WTC11 (cell line): ENCODE measurements around the gene LHFPL2. TPM values are rescaled to one million over a fixed set of nuclear protein-coding genes. Genes with fewer than 3 reads are reported as not detected.

Source experiments
- ATAC-seq: fragments of 200-7000 bp; cut with Tn5 transposase; 2 replicates; pipeline ENCODE4 v1.10.0; 2021; ENCODE audit warnings: mild to moderate bottlenecking, moderate library complexity
- CTCF ChIA-PET: fragments of 300-600 bp; sonication (Branson Sonifier 250); formaldehyde crosslinking; loops from one replicate; lab custom pipeline; 2021; ENCODE audit warnings: antibody characterized with exemption; lab: Charles Lee
- POLR2A ChIA-PET: fragments of 350-600 bp; sonication (Branson Sonifier 250); formaldehyde crosslinking; loops from one replicate; lab custom pipeline; 2021; ENCODE audit warnings: antibody characterized with exemption; lab: Charles Lee
- DNase-seq: peaks from one replicate; pipeline ENCODE4 v3.0.0; 2021; ENCODE audit warnings: low spot score
- H3K27ac Mint-ChIP-seq: 2 replicates; pipeline ENCODE4 v1.8.0; 2021; ENCODE audit warnings: mixed read lengths
- H3K27me3 Mint-ChIP-seq: 2 replicates; pipeline ENCODE4 v1.8.0; 2021; ENCODE audit warnings: low read depth, mild to moderate bottlenecking, moderate library complexity, mixed read lengths
- H3K36me3 Mint-ChIP-seq: 2 replicates; pipeline ENCODE4 v1.8.0; 2021; ENCODE audit warnings: mixed read lengths
- H3K4me1 Mint-ChIP-seq: 2 replicates; pipeline ENCODE4 v1.8.0; 2022; ENCODE audit warnings: mixed read lengths
- H3K4me3 Mint-ChIP-seq: 2 replicates; pipeline ENCODE4 v1.8.0; 2021; ENCODE audit warnings: mild to moderate bottlenecking, moderate library complexity, mixed read lengths
- H3K9me3 Mint-ChIP-seq: 2 replicates; pipeline ENCODE4 v1.8.0; 2021; ENCODE audit warnings: mixed read lengths
- CBFB ChIP-seq: sonication (generic); formaldehyde crosslinking; IDR thresholded peaks from 2 replicates; pipeline ENCODE4 v1.8.1; 2022; ENCODE audit warnings: mild to moderate bottlenecking, low read depth, missing genetic modification reagents
- CREM ChIP-seq: sonication (generic); formaldehyde crosslinking; IDR thresholded peaks from 2 replicates; pipeline ENCODE4 v1.8.1; 2022; ENCODE audit warnings: mild to moderate bottlenecking, missing genetic modification reagents, moderate library complexity
- ERG ChIP-seq: fragments of 250-450 bp; sonication (Bioruptor Pico); IDR thresholded peaks from 2 replicates; pipeline ENCODE4 v1.8.0; 2021; ENCODE audit warnings: mild to moderate bottlenecking
- ETV6 ChIP-seq: sonication (generic); formaldehyde crosslinking; IDR thresholded peaks from 2 replicates; pipeline ENCODE4 v1.8.1; 2022; ENCODE audit warnings: mild to moderate bottlenecking, missing genetic modification reagents
- FOXP4 ChIP-seq: sonication (generic); formaldehyde crosslinking; IDR thresholded peaks from 2 replicates; pipeline ENCODE4 v1.8.0; 2022; ENCODE audit warnings: mild to moderate bottlenecking, missing genetic modification reagents
- IRF1 ChIP-seq: sonication (generic); formaldehyde crosslinking; IDR thresholded peaks from 2 replicates; pipeline ENCODE4 v1.8.0; 2023; ENCODE audit warnings: missing genetic modification reagents
- JUN ChIP-seq: sonication (generic); formaldehyde crosslinking; IDR thresholded peaks from 2 replicates; pipeline ENCODE4 v1.8.0; 2023; ENCODE audit warnings: mild to moderate bottlenecking, missing genetic modification reagents
- MXD4 ChIP-seq: fragments of 250-450 bp; sonication (Bioruptor Pico); IDR thresholded peaks from 2 replicates; pipeline ENCODE4 v1.8.0; 2021; ENCODE audit warnings: mild to moderate bottlenecking, moderate library complexity, borderline replicate concordance
- NFATC4 ChIP-seq: fragments of 250-450 bp; sonication (Bioruptor Pico); IDR thresholded peaks from 2 replicates; pipeline ENCODE4 v1.9.0; 2021; ENCODE audit warnings: mild to moderate bottlenecking
- NR1H2 ChIP-seq: sonication (generic); formaldehyde crosslinking; IDR thresholded peaks from 2 replicates; pipeline ENCODE4 v1.9.0; 2021; ENCODE audit warnings: mild to moderate bottlenecking, moderate library complexity, missing genetic modification reagents
- OVOL2 ChIP-seq: fragments of 250-450 bp; sonication (Bioruptor Pico); IDR thresholded peaks from 2 replicates; pipeline ENCODE4 v1.9.0; 2021; ENCODE audit warnings: mild to moderate bottlenecking, borderline replicate concordance
- RELA ChIP-seq: sonication (generic); formaldehyde crosslinking; IDR thresholded peaks from 2 replicates; pipeline ENCODE4 v1.8.1; 2022; ENCODE audit warnings: missing genetic modification reagents, mild to moderate bottlenecking, borderline replicate concordance
- SMAD3 ChIP-seq: sonication (generic); formaldehyde crosslinking; IDR thresholded peaks from 2 replicates; pipeline ENCODE4 v1.8.0; 2022; ENCODE audit warnings: missing genetic modification reagents, mild to moderate bottlenecking, borderline replicate concordance
- TEAD4 ChIP-seq: sonication (generic); formaldehyde crosslinking; IDR thresholded peaks from 2 replicates; pipeline ENCODE4 v1.8.0; 2022; ENCODE audit warnings: mild to moderate bottlenecking, missing genetic modification reagents
- ZBTB21 ChIP-seq: sonication (generic); formaldehyde crosslinking; IDR thresholded peaks from 2 replicates; pipeline ENCODE4 v1.8.1; 2023; ENCODE audit warnings: mild to moderate bottlenecking, missing genetic modification reagents, borderline replicate concordance
- ZBTB43 ChIP-seq: sonication (generic); formaldehyde crosslinking; IDR thresholded peaks from 2 replicates; pipeline ENCODE4 v1.8.1; 2023; ENCODE audit warnings: mild to moderate bottlenecking, missing genetic modification reagents
- ZNF219 ChIP-seq: sonication (generic); formaldehyde crosslinking; IDR thresholded peaks from 2 replicates; pipeline ENCODE4 v1.8.0; 2023; ENCODE audit warnings: missing genetic modification reagents, mild to moderate bottlenecking, borderline replicate concordance
- ZNF232 ChIP-seq: sonication (generic); formaldehyde crosslinking; IDR thresholded peaks from 2 replicates; pipeline ENCODE4 v1.8.0; 2022; ENCODE audit warnings: mild to moderate bottlenecking, missing genetic modification reagents
- ZNF281 ChIP-seq: sonication (generic); formaldehyde crosslinking; IDR thresholded peaks from 2 replicates; pipeline ENCODE4 v1.8.0; 2023; ENCODE audit warnings: mild to moderate bottlenecking, missing genetic modification reagents
- total RNA-seq: library from RNA; stranded (reverse); gene quantifications from 3 replicates; pipeline ENCODE4 v1.2.3, GENCODE V29; 2021

The LHFPL2 gene
- total RNA-seq, 1 experiment from 2014 or later = 40.6 TPM

DNA sequence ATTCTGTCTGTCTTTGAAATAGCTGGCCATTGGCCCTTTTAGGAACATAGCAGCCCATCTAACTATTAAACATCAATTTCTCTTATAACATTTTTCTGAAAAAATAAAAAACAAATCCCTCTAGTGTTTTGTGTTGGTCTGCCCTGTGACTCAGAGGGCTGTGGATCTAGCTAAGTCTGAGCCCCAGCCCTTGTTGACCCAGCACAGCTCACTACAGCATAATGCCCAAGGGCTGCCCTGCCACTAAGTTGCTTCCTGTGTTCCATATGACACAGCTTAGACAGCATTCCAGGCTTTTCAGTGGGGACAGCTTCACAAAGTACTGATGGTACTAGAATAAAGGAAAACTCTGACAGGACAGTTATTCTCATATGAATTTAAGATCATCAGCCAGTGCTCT is 152.2 kb downstream of the LHFPL2 start:
- no peaks in the 10 kb centered on the region for H3K36me3 Mint-ChIP-seq
- TF ChIP-seq CBFB (CRISPR knock-in tag) = no peak
- no peak for TF ChIP-seq ZNF232
- TF ChIP-seq ZBTB43 (CRISPR knock-in tag) = no peak
- no peak for TF ChIP-seq NR1H2 (CRISPR knock-in tag)
- no peak for TF ChIP-seq RELA (CRISPR knock-in tag)
- no peak for TF ChIP-seq OVOL2
- no peak for TF ChIP-seq ZNF281
- TF ChIP-seq IRF1 (CRISPR knock-in tag) = no peak
- no peak for TF ChIP-seq SMAD3
- TF ChIP-seq JUN (CRISPR knock-in tag) = no peak
- no peak for TF ChIP-seq NFATC4 (CRISPR knock-in tag)
- TF ChIP-seq ETV6 (CRISPR knock-in tag) = no peak
- no peak for TF ChIP-seq MXD4
- no peak for TF ChIP-seq ZNF219 (CRISPR knock-in tag)
- ATAC-seq (peak; percentile 33), DNase-seq (no peak)
- peak overlapping the region; percentile 89 for H3K27ac Mint-ChIP-seq
- ChIA-PET POLR2A (interaction anchor here (1.0 kb wide), 1 partner anchor 16 kb away, joined by 3 read pairs; no protein-coding TSS in a partner anchor), CTCF (interaction anchor here (0.6 to 2.0 kb wide), 8 partner anchors 15 to 489 kb away, joined by 3 to 7 read pairs (median 4); partner anchors contain the start of gene ARSB)
- peaks cover 65% of the 10 kb centered on the region for H3K4me1 Mint-ChIP-seq
- no peaks in the 10 kb centered on the region for H3K27me3 Mint-ChIP-seq
- no peaks in the 10 kb centered on the region for H3K9me3 Mint-ChIP-seq
- peak overlapping the region; percentile 41 for H3K4me3 Mint-ChIP-seq

DNA sequence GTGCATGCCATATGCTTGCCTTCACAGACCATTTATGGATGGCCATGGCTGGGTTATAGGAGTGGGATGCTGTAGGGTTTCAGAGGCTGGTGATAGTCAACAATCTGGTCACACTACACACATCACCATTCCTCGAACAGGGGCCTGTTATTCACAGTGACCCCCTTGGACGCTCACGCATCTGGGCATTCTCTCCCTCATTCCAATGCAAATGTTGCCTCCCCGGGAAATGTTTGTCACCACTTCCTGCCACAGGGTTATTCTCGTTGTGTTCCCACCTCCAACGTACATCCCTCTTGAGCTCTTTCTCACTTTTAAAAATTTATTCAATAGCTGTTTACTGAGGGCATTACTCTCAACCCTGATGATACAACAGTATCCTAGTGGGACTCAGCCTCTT is 152.8 kb downstream of the LHFPL2 start:
- ATAC-seq (peak; percentile 72), DNase-seq (peak; percentile 46)
- peaks cover 70% of the 10 kb centered on the region for H3K4me1 Mint-ChIP-seq
- H3K36me3 Mint-ChIP-seq = peaks cover 4% of the 10 kb centered on the region
- TF ChIP-seq TEAD4 (CRISPR knock-in tag) = no peak
- no peak for TF ChIP-seq CREM (CRISPR knock-in tag)
- TF ChIP-seq NFATC4 (CRISPR knock-in tag) = no peak
- 0 out of 2 replicates have a peak, but pooled peaks have one; percentile 59 for TF ChIP-seq ZBTB21 (CRISPR knock-in tag)
- no peak for TF ChIP-seq ERG (CRISPR knock-in tag)
- no peak for TF ChIP-seq IRF1 (CRISPR knock-in tag)
- TF ChIP-seq FOXP4 (CRISPR knock-in tag) = peak; percentile 62; the same call in 1 of the 2 replicates
- H3K4me3 Mint-ChIP-seq = peak overlapping the region; percentile 41
- peak overlapping the region; percentile 89 for H3K27ac Mint-ChIP-seq
- H3K27me3 Mint-ChIP-seq = no peaks in the 10 kb centered on the region
- CTCF ChIA-PET = interaction anchor here (1.0 to 2.0 kb wide), 6 partner anchors 15 to 490 kb away, joined by 3 to 7 read pairs (median 4); partner anchors contain the start of gene ARSB
- POLR2A ChIA-PET = interaction anchor here (1.0 kb wide), 1 partner anchor 16 kb away, joined by 3 read pairs; no protein-coding TSS in a partner anchor
- no peaks in the 10 kb centered on the region for H3K9me3 Mint-ChIP-seq
